ENCODE measurements around the gene CNTNAP5.

Gene CNTNAP5

DNA sequence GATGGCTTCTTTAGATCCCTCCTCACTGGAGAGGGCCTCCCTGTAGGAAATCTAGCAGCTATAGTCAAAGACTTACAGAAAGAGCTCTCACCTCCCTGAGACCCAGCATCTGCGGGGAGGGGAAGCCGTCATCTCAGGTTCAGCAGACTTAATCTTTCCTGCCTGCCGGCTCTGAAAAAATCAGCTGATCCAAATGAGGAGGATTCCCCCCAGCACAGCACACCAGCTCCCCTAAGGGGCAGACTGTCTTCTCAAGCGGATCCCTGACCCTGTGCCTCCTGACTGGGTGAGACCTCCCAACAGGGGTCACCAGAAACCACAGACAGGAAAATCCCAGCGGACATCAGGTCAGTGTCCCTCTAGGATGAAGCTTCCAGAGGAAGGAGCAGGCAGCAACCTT, 601.9 kb downstream of the CNTNAP5 start:
- DNase-seq (ENCODE audit: low read depth): no peak

GRCh38 chr2:124633812-124634211, 608.7 kb downstream of the CNTNAP5 start:
- no peak for DNase-seq (ENCODE audit: low read depth)

DNA sequence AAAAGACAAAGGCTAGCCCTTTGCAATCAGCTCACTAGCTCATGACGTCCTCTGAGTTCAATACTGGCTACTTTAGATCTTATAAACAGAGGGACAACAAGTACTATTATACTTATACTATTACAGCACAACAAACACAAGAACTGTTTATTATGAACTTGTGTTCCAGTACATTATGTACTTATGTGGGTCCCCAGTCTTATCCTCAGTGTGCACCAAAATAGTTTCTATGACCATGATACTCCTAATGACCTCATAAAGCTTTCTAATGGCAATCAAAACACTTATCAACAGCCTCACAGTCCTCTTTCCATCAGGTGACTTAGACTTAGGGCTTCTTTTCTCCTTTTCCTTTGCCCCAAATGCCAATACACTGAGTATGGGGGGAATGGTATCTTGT, 614.4 kb downstream of the CNTNAP5 start:
- no peak for DNase-seq (ENCODE audit: low read depth)

- no peak for DNase-seq (ENCODE audit: low read depth)
These were observed 615.2 kb downstream of the CNTNAP5 start for GRCh38 chr2:124640221-124640750.

- DNase-seq (ENCODE audit: low read depth): no peak
These were observed 621.2 kb downstream of the CNTNAP5 start for GRCh38 chr2:124646166-124646815.

- DNase-seq (ENCODE audit: low read depth): no peak
These were observed 622.2 kb downstream of the CNTNAP5 start for GRCh38 chr2:124647245-124647644.

- DNase-seq (ENCODE audit: low read depth): no peak
These were observed 622.6 kb downstream of the CNTNAP5 start for GRCh38 chr2:124647663-124648062.

- no peak for DNase-seq (ENCODE audit: low read depth)
These were observed 623.9 kb downstream of the CNTNAP5 start for GRCh38 chr2:124649001-124649400.

DNA sequence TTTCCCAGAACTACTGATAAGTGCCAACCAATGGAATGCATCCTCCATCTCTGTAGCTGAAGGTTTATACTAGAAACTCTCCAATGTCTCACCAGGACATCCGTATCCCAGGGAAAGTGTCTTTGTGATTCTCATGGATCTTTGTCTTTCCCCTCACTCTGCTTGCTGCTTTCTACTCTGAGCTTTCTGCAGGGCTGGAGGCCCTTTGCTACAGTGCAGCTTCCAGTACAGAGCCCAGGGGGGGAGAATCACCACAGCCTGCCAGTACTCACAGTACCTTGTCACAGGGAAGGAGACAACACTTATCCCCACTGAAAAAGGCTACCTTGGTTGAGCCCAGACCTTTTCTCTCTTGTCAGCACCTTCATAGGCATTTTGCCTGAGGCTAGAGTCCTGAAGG, 627.0 kb downstream of the CNTNAP5 start:
- DNase-seq (ENCODE audit: low read depth): no peak

GRCh38 chr2:124658373-124658772, 633.3 kb downstream of the CNTNAP5 start:
- no peak for DNase-seq (ENCODE audit: low read depth)

GRCh38 chr2:124661558-124661957, 636.5 kb downstream of the CNTNAP5 start:
- DNase-seq (ENCODE audit: low read depth): no peak

DNA sequence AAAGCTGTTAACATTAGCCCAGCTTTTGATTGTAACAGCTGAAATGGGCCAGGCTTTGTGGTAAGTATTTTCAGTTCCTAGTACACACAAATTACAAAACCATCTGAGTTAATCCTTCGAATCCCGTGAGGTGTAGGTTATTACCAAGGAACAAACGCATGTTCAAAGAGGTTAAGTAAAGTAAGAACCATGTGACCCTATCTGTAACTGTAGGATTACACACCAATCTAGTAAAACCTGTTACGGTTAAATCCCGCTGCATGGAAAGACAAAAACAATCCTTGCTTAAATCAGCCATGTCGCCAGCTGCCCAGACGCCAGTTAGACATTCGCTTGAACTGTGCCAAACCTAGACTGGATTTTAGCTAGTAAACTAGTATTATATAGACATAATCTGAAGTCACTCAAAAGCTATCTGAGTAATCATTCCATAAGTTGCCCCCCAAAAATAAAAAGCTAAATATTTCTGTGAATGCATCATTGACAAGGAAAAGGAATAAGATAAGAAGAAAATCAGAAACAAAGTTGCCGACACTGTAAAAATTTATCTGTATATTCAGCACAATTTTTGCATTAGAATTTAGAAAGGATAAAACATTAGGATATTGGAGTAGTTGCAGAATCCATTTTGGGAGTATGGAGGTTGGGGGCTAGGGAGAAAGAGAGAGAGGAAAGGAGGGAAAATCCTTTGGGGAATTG, 638.0 kb downstream of the CNTNAP5 start:
- no peak for DNase-seq (ENCODE audit: low read depth)

GRCh38 chr2:124663645-124663997, 638.5 kb downstream of the CNTNAP5 start:
- no peak for DNase-seq (ENCODE audit: low read depth)

GRCh38 chr2:124664363-124664762, 639.3 kb downstream of the CNTNAP5 start:
- DNase-seq (ENCODE audit: low read depth): no peak

- no peak for DNase-seq (ENCODE audit: low read depth)
These were observed 641.9 kb downstream of the CNTNAP5 start for GRCh38 chr2:124666976-124667375.

- DNase-seq (ENCODE audit: low read depth): no peak
These were observed 643.1 kb downstream of the CNTNAP5 start for GRCh38 chr2:124668161-124668560.

DNA sequence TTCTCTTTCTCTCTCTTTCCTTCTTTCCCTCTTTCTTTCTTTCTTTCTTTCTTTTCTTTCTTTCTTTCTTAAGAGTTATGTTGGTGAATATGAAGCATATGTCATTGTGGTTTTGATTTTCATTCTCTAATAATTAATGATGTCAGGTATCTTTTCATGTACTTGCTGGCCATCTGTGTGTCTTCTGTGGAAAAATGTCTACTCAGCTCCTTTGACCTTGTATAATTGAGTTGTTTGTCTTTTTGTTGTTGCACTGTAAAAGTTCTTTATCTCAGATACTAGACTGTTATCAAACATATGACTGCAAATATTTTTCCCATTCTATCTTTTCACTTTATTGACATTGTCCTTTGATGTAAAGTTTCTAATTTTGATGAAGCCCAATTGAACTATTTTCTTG, 645.1 kb downstream of the CNTNAP5 start:
- DNase-seq (ENCODE audit: low read depth): no peak

DNA sequence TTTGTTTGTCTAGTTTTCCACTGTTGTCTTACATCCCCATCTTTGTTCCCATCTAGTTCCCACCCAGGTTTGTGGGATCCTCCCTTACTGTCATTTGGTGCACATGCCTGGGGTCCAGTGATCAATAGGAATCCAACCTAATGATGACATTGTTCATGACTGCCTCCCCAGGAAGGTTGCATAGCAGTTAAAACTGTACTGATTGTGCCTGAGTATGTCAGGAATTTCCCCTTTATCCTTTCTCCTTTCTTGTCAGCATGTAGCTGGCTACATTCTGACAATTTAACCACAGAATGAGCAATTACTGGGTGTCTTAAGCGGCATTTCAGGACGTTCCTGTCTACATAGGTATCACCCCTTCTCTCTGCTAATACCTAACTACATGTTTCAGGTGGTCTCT, 653.0 kb downstream of the CNTNAP5 start:
- DNase-seq (ENCODE audit: low read depth): no peak

- DNase-seq (ENCODE audit: low read depth): no peak
These were observed 658.7 kb downstream of the CNTNAP5 start for GRCh38 chr2:124683536-124684428.

DNA sequence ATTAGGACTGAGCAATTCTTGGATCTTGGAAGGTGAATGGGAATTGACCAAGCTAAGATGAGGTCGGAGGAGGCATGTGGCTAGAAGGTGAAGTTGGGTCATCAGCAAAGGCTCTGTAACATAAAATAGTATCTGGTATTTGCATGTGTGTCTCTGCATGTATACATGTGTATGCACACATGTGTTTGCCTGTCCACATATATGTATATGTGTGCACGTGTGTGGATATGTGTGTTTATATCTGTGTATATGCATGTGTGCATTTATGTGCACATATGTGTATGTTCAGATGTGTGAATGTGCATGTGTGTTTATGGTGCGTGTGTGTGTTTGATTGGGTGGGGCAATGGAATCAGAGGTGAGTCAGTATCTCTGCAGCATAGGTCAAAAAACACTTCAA, 664.3 kb downstream of the CNTNAP5 start:
- DNase-seq (ENCODE audit: low read depth): no peak

DNA sequence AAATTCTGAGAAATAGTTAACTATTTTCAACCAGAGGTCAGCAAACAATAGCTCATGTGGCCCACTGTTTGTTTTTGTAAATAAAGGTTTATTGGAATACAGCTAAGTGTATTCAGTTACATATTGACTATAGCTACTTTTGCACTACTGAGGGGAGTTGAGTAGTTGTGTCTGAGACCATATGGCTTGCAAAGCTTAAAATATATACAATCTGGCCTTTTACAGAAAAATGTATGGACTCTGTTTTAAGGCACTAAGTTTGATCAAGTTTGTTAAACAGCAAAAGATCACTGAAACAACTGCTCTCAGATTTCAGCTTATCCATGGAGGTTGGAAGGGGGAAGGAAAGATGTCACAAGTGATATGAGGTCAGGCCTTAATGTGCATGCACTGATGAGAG, 667.1 kb downstream of the CNTNAP5 start:
- DNase-seq (ENCODE audit: low read depth): no peak

DNA sequence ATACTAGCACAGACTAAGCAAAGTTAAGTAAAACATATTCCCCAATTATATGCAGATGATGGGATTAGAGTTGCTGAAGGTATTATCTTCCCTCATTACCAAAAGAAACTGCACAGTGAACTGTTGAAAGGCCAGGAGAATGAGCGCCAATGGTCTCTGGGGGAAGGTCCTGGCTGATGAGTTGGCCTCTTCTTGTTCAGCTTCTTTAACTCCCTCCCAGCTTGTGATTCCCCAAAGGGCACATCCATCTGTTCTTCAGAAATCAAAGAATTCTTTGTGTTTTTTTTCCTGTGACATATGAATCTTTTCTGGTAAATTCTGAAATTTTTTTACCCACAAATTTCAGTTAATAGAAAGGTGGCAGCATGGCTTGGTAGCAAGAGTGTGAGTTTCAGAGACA, 667.6 kb downstream of the CNTNAP5 start:
- no peak for DNase-seq (ENCODE audit: low read depth)

DNA sequence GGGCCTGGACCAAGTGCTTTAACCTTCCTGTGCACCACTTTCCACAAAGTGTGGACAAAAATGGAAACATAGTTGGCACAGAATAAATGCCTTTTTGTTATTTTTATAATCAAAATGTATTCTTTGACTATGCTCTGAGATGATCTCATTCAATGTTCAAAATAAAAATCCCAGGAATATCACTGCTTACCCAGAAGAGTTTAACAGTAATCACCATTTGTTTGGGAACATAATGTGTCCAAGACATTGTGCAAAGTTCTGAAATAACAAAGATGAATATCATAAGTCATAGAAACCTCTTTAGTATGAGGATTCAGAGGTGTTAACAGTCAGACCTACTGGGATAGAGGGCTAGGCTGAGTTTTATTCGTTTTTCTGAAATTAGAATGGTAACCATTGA, 668.1 kb downstream of the CNTNAP5 start:
- DNase-seq (ENCODE audit: low read depth): no peak

Data from stromal cell of bone marrow (primary cell).